K562 (cell line): ENCODE data around the gene IL17RA. TPM values are rescaled to one million over a fixed set of nuclear protein-coding genes. Genes with fewer than 3 reads are reported as not detected.

ENCODE experiments used
- CHD2 ChIP-seq: IDR thresholded peaks from 2 replicates; pipeline ENCODE4 v1.6.1; 2011; ENCODE audit warnings: low read depth, low read length
- ESRRA ChIP-seq: fragments of 450-650 bp; IDR thresholded peaks from 2 replicates; pipeline ENCODE4 v1.6.1; 2014; ENCODE audit warnings: low read depth, mild to moderate bottlenecking, moderate library complexity, borderline replicate concordance
- FIP1L1 ChIP-seq: fragments of 200-400 bp; formaldehyde crosslinking; IDR thresholded peaks from 2 replicates; pipeline ENCODE4 v1.6.1; 2018; ENCODE audit warnings: mild to moderate bottlenecking, low read depth, low read length; ENCODE audit not compliant: poor library complexity, severe bottlenecking
- JUN ChIP-seq, 2 experiments: sonication (generic) in 1 of 2; formaldehyde crosslinking in 1 of 2; IDR thresholded peaks; 2 replicates each; pipeline versions ENCODE4 v1.6.1 to v1.8.0; 2012 to 2022; ENCODE audit warnings: borderline replicate concordance in 2 of 2, mild to moderate bottlenecking in 2 of 2, improper control_type of control experiment in 1 of 2, low read depth in 1 of 2, low read length in 1 of 2, missing genetic modification reagents in 1 of 2
- MBD2 ChIP-seq: sonication (generic); IDR thresholded peaks from 2 replicates; pipeline ENCODE4 v1.6.1; 2016; ENCODE audit warnings: low read depth, borderline replicate concordance
- NCOA6 ChIP-seq: fragments of 450-650 bp; IDR thresholded peaks from 2 replicates; pipeline ENCODE4 v1.6.1; 2017; ENCODE audit warnings: mild to moderate bottlenecking
- NFYB ChIP-seq: IDR thresholded peaks from 2 replicates; pipeline ENCODE4 v1.6.1; 2011; ENCODE audit warnings: mild to moderate bottlenecking, moderate library complexity; ENCODE audit not compliant: insufficient read length; ENCODE audit errors: extremely low read depth
- NR3C1 ChIP-seq: sonication (generic); formaldehyde crosslinking; IDR thresholded peaks from 2 replicates; pipeline ENCODE4 v1.8.1; 2022; ENCODE audit warnings: missing genetic modification reagents
- PCBP1 ChIP-seq: fragments of 200-400 bp; formaldehyde crosslinking; IDR thresholded peaks from 2 replicates; pipeline ENCODE4 v1.6.1; 2018; ENCODE audit warnings: mild to moderate bottlenecking, low read depth, low read length; ENCODE audit not compliant: poor library complexity, severe bottlenecking
- POU5F1 ChIP-seq: fragments of 150-350 bp; IDR thresholded peaks from 2 replicates; pipeline ENCODE4 v1.6.1; 2014; ENCODE audit warnings: borderline replicate concordance, low read length, low read depth, mild to moderate bottlenecking; ENCODE audit not compliant: partially characterized antibody
- SMC3 ChIP-seq: conservative IDR thresholded peaks from 2 replicates; pipeline ENCODE4 v1.6.1; 2011; ENCODE audit warnings: low read depth, low read length, improper control_type of control experiment; ENCODE audit not compliant: insufficient read depth
- TBP ChIP-seq: optimal IDR thresholded peaks from 2 replicates; pipeline ENCODE3; 2011; ENCODE audit warnings: low read depth, low read length, improper control_type of control experiment
- U2AF1 ChIP-seq: fragments of 200-400 bp; formaldehyde crosslinking; optimal IDR thresholded peaks from 2 replicates; pipeline ENCODE3; 2017; ENCODE audit warnings: mild to moderate bottlenecking, low read depth, low read length, moderate library complexity
- YY1 ChIP-seq, 3 experiments: IDR thresholded peaks; 2 replicates each; pipeline ENCODE4 v1.6.1; 2011; ENCODE audit warnings: low read length in 2 of 3, mild to moderate bottlenecking in 2 of 3, moderate library complexity in 2 of 3, borderline replicate concordance in 1 of 3, control low read depth in 1 of 3, low read depth in 1 of 3; ENCODE audit not compliant: insufficient read depth in 3 of 3, insufficient replicate concordance in 2 of 3, control insufficient read depth in 1 of 3, insufficient read length in 1 of 3; ENCODE audit errors: extremely low read depth in 1 of 3
- ZNF699 ChIP-seq: fragments of 250-450 bp; sonication (Bioruptor Pico); IDR thresholded peaks from 2 replicates; pipeline ENCODE4 v1.8.0; 2021; ENCODE audit warnings: mild to moderate bottlenecking, moderate library complexity; ENCODE audit not compliant: insufficient replicate concordance
- polyA plus RNA-seq, 8 experiments: library from polyadenylated mRNA; depleted of rRNA in 4 of 8; stranded (reverse) in 5 of 8; unstranded in 3 of 8; fragments of >200 nt; fragmentation: Nextera tagmentation in 2 of 8; fragmentation: Illumina TruSeq in 1 of 8; extraction: Ambion mirVana in 2 of 8; extraction: Trizol in 1 of 8; gene quantifications; 2 replicates each; pipeline versions ENCODE4 v1.2.1 to v1.2.3, GENCODE V29; 2011 to 2014; ENCODE audit warnings: inconsistent platforms in 1 of 8, missing spikeins in 1 of 8
- total RNA-seq, 7 experiments: library from RNA; depleted of rRNA in 6 of 7; stranded (reverse); fragments of >200 nt in 6 of 7; fragmentation: Illumina TruSeq in 2 of 7; extraction: Trizol in 2 of 7; gene quantifications; 2 replicates each; pipeline versions ENCODE4 v1.2.1 to v1.2.3, GENCODE V29; 2011 to 2021; ENCODE audit warnings: low replicate concordance in 1 of 7
- TF ChIP-seq, protein P1 (sequence below): fragments of 450-650 bp; formaldehyde crosslinking; IDR thresholded peaks from 2 replicates; pipeline ENCODE4 v1.4.0; 2022; ENCODE audit warnings: mild to moderate bottlenecking, moderate library complexity
- TF ChIP-seq, protein P2 (sequence below): fragments of 450-650 bp; IDR thresholded peaks from 2 replicates; pipeline ENCODE4 v1.6.1; 2014; ENCODE audit warnings: low read depth, mild to moderate bottlenecking, moderate library complexity, borderline replicate concordance
- TF ChIP-seq, protein P3 (sequence below): sonication (generic); formaldehyde crosslinking; IDR thresholded peaks from 2 replicates; pipeline ENCODE4 v1.8.0; 2022; ENCODE audit warnings: missing genetic modification reagents, mild to moderate bottlenecking, moderate library complexity, borderline replicate concordance

The IL17RA gene
- total and polyA plus RNA-seq, 9 of the 15 experiments (the other 6 are each of a cell fraction or from before 2014, with no cell fraction given) = 0.17 to 11.8 (median 3.7) TPM

DNA sequence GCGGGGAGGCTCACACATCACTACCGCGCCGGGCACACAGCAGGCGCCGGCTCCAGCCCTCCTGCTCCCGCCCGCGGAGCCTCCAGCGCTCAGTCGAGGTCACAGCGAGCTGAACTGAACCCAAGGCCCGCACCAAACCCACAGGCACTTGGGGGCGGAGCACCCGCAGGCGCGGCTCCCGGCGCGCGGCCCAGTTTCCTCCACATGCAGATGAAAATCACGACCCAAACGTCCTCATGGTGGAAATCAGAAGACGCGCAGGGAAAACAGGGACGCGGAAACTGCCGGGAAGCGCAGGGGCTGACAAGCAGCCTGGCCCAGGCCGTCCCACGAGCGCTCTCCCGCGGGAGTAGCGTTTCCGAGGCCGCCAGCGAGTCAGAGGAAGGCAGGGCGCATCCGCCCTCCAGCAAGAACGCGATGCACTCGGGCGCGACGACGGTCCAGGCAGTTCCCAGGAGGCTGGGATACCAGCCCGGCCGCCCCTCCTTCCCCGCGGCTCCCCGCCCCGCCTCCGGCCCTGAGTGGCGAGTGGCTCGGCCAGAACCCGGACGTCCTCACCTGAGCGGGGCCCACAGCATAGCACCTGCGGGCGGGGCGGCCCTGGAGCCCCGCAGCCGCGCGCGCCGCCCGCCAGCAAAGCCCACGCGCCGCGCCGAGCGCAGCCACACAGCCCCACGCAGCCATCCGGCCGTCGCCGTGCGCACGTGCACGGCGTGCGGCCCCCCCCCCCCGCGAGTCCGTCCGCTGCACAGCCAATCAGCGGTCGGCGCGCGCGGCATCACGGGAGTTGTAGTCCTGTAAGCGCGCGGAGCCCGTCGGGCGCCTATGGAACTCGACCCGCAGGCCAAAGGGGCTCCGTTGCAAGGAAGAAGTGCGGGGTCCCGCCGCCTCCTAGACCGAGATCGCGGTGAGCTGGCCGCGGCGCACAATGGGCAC, 74.0 kb downstream of the IL17RA start, which contains the start of gene HDHD5 (continued):
- TF ChIP-seq, protein P1, sequence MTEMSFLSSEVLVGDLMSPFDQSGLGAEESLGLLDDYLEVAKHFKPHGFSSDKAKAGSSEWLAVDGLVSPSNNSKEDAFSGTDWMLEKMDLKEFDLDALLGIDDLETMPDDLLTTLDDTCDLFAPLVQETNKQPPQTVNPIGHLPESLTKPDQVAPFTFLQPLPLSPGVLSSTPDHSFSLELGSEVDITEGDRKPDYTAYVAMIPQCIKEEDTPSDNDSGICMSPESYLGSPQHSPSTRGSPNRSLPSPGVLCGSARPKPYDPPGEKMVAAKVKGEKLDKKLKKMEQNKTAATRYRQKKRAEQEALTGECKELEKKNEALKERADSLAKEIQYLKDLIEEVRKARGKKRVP (CRISPR knock-in tag) = no peak
- TF ChIP-seq POU5F1 = no peak
- peak; percentile 42 for TF ChIP-seq PCBP1
- TF ChIP-seq NR3C1 = peak; percentile 74; the same call in 1 of the 2 replicates
- TF ChIP-seq, protein P2, sequence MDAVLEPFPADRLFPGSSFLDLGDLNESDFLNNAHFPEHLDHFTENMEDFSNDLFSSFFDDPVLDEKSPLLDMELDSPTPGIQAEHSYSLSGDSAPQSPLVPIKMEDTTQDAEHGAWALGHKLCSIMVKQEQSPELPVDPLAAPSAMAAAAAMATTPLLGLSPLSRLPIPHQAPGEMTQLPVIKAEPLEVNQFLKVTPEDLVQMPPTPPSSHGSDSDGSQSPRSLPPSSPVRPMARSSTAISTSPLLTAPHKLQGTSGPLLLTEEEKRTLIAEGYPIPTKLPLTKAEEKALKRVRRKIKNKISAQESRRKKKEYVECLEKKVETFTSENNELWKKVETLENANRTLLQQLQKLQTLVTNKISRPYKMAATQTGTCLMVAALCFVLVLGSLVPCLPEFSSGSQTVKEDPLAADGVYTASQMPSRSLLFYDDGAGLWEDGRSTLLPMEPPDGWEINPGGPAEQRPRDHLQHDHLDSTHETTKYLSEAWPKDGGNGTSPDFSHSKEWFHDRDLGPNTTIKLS = peak; percentile 89
- TF ChIP-seq SMC3 = no peak
- peak; percentile 71; the same call in 1 of the 2 replicates for TF ChIP-seq MBD2
- TF ChIP-seq CHD2 = peak; percentile 65
- TF ChIP-seq ZNF699 (CRISPR knock-in tag) = no peak
- peak; percentile 22; the same call in 1 of the 2 replicates for TF ChIP-seq JUN (IDR thresholded peaks at IDR 0.05; ENCODE audit: borderline replicate concordance, low read depth, low read length)
- TF ChIP-seq JUN (CRISPR knock-in tag; IDR thresholded peaks at IDR 0.05; ENCODE audit: borderline replicate concordance) = no peak
- peak; percentile 30 for TF ChIP-seq FIP1L1
- TF ChIP-seq U2AF1 = peak; percentile 41
- peak; percentile 37; the same call in 1 of the 2 replicates for TF ChIP-seq ESRRA
- TF ChIP-seq YY1 (IDR thresholded peaks at IDR 0.05; ENCODE audit: borderline replicate concordance in 1 of 3, control insufficient read depth in 1 of 3, extremely low read depth in 1 of 3, insufficient read depth in 3 of 3, insufficient read length in 1 of 3, insufficient replicate concordance in 2 of 3, low read depth in 1 of 3, low read length in 2 of 3) = peak in 1 of 3 experiments; percentile 3
- TF ChIP-seq TBP = peak; percentile 31
- TF ChIP-seq, protein P3, sequence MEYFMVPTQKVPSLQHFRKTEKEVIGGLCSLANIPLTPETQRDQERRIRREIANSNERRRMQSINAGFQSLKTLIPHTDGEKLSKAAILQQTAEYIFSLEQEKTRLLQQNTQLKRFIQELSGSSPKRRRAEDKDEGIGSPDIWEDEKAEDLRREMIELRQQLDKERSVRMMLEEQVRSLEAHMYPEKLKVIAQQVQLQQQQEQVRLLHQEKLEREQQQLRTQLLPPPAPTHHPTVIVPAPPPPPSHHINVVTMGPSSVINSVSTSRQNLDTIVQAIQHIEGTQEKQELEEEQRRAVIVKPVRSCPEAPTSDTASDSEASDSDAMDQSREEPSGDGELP (CRISPR knock-in tag) = peak; percentile 45; the same call in 1 of the 2 replicates
- TF ChIP-seq NFYB = peak; percentile 86
- peak; percentile 63; the same call in 1 of the 2 replicates for TF ChIP-seq NCOA6
